NCI-H1436 (cell line): ENCODE measurements around the gene ANKRD44.
"Not testable (repeated sequence)": the region's sequence is repeated elsewhere in the genome, so short reads cannot be mapped to it uniquely, and the experiment has no call there.

ENCODE experiments used
- DNase-seq: peaks from one replicate; lab custom pipeline; 2025; lab: John Stamatoyannopoulos, UW

Gene ANKRD44

DNA sequence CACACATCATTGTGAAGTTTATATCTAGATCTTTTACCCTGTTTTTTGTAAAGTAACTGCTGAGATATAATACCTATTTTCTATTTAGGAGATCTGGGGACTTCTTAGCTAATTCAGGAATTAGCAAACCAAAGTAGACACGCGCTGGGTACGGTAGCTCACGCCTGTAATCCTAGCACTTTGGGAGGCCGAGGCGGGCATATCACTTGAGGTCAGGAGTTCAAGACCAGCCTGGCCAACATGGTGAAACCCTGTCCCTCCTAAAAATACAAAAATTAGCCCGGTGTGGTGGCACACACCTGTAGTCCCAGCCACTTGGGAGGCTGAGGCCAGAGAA lies 23.0 kb downstream of the ANKRD44 start:
- not testable (repeated sequence) for DNase-seq

DNA sequence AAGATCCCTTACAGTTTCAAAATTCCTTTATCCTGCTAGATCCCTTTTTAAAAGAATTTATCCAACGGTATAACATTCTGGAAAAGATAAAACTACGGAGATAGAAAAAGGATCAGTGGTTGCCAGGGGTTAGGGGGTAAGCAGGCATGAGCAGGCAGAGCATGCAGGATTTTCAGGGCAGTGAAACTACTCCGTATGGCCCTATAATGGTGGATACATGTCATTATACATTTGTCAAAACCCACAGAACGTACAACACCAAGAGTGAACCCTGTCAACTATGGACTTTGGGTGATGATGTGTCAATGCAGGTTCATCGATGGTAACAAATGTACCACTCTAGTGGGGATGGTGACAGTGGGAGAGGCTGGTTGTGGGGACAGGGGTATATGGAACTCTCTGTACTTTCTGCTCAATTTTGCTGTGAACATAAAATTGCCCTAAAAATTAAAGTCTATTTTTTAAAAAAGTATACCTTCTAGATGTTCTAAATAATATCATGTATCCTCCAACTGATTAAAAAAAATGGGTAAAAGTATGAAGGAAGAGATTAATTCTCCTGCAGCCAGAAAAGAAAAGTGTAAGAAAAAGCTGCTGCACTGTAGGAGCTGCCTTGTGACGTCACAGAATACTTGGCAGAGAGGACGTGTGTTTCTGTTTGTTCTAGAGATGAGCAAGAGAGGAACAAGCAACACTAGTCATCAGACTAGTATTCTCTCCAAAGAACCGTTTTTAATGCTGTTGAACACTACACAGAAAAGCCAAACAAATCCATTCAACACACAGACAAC lies 23.6 kb downstream of the ANKRD44 start:
- DNase-seq, result no peak

DNA sequence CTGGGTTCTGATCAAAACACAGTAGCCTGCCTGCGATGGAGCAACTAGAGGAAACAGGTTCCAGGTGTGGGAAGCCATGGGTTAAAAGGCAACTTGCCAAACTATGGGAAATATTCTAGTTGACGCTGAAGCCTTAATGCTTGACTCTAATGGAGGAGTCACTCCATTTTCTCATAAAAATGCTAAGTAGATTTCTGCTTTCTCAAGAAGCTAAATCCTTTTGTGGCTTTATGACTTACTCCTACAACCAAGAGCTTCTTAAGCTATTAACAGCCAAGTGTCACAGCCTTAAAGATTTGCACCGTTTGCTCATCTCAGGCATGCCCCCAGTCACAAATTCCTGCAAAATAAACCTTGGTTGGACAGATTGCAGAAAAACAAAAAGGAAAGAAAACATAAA lies 25.2 kb downstream of the ANKRD44 start:
- no peak for DNase-seq

DNA sequence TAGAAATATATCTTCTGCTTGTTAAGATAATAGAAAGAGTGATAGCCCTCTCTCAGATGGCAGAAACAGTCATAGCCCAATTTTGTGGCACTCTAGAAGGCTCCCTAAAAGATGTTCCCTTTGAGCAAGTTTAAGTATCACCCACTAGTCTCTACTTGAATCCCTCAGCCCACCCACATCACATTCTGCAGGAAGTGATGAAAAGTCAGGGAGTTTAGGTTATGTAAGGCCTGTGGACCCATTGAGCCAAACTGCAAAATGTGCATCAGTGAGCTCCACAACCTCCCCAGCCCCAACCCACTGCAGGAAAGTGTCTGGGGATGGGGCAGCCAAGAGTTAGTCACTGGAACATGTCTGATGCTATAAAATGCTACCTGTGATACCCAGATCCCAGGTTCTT lies 25.6 kb downstream of the ANKRD44 start:
- DNase-seq, result no peak

DNA sequence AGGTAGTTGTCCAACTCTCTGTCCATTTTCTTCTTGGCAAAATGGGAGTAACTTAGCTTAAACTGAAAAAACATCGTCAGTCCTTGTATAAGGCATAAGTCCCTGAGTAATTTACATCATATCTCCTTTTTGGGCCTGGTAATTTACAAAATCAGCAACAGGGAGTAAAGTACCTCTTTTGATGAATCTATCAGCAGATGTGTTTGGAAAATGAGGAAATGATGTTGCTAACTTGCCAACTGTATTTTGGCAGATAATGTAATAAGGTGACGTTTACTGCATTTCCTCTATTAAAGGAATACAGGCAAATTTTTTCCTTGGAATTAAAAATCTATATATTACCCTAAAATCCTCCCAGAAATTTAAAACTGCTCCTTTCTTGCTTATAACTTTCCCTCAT lies 29.2 kb downstream of the ANKRD44 start:
- no peak for DNase-seq

DNA sequence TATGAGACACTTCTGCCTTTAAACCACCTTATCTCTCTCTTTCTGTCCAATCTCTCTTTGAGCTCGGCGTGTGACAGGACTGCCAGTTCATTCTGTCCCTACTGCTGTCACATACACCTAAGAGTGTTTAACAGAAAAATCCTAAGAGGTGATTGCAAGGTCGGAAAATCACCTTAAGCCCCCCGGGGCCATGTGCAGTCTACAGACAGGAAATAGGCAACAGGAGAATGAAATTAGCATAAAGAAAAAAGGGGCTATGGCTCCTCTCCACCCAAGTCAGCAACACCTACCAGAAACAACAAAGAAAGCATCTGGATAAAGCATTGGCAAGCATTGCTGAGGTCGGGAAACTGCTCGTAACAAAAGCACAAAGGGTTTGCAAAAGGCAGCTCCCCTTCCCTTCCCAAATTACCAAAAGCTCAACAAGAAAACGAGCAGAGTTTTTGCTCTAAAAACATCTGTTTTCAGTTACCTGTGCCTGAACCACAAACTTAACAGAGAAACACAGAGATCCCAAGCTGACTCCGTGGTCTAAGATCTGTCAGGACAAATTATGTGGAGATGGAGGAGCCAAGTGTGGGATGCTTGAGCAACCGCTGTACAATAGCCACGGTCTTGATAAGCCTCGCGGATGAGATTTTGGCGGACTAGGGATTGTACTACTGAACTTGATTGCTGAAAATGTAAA lies 30.4 kb downstream of the ANKRD44 start:
- DNase-seq, result no peak

DNA sequence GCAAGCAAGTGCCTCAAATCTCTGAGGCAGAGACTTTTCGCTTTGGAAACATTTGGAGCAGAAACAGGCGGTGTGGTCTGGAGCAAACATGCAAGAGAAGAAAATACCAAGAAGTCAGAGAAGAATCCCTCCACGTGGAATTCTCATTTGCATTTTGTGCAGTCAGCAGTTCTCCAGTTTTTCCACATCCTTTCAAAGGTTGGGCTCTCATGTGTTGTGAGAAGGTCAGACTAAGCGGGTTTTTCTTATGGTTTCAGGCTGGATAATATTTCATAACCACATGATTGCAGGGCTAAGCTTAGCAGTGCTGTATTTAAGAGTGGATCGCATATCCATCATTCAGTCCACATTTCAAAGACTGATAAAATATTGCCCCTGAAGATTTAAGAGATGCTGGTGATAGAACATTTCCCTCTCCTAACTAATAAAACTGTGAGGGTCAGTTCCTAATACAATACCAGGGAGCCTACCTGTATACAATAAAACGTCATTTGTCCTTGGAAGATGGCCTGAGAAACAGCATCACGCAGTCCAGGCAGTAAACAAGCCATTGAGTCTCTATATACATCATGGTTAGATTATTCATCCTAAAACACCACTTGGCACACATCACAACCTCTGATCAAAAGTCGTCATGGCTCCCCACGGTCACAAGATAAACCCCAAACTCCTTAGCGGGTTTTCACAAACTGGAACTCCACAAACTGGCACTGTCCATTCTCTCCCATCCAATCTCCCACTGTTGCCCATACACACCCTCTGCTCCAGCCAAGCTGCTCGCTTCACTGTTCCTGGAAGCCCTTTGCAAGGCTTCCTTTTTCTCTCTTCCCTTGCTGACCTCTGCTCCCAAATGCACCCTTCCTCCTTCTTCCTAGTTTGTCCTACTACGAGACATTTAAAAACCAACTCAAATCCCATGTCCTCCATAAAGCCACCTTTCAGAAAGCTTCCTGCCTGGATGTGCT lies 31.5 kb downstream of the ANKRD44 start:
- DNase-seq, result no peak

DNA sequence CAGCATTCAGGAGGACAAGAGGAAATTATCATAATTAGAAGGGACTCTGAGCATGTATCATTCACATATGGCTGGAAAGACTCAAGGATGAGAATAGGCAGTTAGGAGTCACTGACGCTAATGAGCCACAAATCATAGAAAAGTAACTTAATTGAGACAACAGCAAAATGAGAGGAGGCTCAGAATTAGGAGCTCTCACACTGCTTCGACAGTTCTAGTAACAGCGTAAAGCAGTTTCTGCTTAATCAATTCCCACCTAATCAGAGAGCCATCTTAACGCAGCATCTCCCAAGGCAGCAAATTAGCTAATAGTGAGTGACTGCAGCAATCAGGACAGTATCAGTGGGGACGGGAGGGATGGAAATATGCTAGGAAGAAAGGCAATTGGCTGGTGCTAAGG lies 32.8 kb downstream of the ANKRD44 start:
- DNase-seq, result no peak

DNA sequence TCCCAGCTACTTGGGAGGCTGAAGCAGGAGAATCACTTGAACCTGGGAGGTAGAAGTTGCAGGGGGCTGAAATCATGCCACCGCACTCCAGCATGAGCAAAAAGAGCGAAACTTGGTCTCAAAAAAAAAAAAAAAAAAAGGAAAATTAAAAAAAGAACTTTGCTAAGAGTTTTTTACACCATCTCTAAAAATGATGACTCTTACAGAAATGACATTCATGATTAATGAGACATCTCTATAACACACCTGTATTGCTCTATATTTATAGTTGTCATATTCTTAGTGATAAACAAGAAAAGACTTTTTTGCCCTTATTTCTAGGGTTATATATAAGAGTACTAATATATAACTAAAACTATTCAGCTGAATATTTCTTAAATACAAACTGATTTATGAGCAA lies 34.4 kb downstream of the ANKRD44 start:
- DNase-seq, result no peak

DNA sequence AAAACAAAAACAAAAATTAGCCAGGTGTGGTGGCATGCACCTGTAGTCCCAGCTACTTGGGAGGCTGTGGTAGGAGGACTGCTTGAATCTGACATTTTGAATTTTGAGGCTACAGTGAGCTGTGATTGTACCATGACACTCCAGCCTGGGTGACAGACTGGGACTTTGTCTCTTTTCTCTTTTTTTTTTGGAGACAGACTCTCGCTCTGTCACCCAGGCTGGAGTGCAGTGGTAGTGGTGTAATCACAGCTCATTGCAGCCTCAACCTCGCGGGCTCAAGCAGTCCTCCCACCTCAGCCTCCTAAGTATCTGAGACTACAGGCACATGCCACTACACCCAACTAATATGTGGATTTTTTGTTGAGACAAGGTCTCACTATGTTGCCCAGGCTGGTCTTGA lies 35.6 kb downstream of the ANKRD44 start:
- no peak for DNase-seq

DNA sequence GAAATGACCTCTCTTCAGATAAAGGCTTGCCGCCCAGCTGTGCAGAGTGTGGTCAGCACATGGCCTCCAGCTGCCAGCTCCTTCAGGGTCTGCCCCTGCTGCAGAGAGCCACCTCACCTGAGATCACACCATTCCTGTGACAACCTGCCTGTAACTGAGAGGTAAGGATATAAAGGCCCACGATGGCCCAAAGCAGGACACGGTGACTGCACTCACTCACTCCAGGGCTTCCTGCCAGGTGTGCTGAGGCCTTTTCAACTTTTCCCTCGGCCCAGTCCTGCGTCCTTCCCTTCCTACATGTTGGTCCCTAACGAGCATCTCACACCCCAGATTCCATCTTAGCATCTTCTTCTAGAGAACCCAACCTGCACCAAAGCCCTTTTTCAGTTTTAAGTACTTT lies 36.2 kb downstream of the ANKRD44 start:
- DNase-seq, result no peak

DNA sequence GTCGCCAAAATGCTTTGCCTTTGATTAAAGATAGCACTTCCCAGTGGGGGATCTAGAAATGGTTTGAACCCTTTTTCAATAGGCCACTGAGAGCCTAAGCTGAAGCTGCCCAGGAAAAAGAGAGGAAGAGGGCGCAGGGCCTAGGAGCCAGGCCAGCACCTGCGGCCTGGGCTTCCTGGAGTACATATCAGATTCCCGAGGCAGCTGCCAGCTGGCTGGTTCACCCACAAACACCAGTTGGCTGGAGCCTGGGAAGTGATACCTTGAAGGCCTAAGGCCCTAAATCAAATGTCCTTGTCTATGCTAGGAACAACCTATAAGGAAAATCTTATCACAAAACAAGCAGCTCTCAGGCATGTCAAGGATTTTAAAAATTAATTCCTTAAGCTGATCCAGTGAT lies 37.1 kb downstream of the ANKRD44 start:
- DNase-seq, result no peak

DNA sequence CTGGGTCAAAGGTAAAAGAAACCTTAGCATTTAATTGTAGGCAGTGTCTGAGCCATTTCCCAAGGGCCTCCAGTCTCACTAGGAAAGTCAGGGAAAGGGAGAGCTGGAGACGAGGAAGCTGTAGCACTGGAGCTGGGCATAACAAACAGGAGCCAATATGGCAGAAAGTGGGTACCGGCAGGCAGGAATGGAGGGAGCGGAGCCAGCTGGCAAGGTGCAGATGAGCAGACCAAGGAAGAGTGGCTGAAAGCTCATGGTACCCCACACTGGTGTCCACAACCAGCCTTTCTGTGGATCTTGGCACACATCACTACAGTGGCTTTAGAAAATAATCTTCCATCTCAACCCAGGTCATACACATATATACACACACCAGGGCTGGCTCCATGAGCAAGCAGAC lies 40.0 kb downstream of the ANKRD44 start:
- DNase-seq, result no peak

DNA sequence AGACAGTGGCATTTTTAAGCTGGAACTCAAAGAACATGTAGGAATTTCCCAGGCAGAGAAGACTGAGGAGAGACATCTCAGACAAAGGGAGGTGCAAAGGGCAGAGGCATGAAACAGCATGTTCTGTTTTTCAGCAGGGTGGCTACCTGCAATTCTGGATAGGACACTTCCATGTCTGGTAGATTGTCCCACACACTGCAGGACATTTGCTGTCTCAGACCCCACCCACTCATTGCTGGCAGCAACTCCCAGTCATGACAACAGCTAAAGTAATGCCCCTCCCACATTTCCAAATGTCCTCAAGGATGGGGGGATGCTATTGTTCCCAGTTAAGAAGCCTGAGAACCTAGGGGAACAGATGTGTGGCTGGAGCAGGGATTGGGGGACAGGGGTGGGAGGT lies 40.8 kb downstream of the ANKRD44 start:
- DNase-seq, result no peak

DNA sequence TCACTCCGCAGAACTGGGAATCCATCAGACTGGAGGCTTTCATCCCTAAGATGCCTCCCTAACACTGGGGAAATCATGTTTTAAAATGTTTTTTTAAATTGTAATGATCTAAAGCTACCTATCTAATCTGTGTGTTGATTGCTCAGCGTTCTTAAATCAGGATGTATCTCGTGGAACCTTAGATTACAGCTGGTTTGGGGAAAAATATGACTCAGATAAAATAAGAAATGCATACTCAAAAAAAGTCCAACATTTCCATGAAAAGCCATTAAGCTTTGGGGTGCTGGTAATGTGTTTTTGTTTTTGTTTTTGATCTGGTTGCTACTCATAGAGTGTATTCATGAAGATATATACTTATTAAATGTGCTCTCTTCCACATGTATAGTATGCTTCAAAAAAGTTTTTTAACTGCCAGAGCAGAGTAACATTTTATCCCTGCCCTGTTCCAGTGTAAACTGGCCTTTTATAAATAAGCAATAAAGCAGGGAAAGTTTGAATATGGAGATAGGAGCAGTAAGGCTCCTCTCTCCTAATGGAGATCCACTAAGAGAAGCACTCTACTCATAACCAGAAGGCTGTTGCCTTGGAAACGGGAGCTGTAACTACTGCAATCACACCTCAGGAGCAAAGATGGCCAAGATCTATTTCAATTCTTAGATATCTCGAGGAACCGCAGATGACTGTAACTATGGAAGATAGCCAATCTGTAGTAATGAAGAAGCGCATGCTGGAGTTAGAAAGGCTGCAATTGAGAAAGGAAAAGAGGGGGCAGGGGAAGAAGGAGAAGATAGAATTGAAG lies 41.6 kb downstream of the ANKRD44 start:
- DNase-seq, result peak; percentile 13

DNA sequence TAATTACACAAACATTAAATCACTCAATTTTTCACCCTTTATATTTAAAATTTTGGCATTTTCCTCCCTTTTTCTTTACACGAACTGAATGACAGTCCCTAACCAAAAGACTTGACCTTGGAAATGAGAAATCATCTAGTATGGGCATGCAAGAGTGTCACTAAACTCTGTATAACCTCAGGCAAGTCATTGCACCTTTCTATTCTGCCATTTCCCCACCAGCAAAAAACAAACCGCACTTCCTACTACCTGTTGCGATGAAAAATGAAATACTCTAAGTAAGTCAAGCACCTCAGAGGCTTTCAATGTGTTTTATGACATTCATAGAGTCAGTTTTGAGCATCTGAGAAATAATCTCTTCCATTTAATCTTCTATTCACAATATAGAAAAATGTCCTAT lies 44.1 kb downstream of the ANKRD44 start:
- no peak for DNase-seq

DNA sequence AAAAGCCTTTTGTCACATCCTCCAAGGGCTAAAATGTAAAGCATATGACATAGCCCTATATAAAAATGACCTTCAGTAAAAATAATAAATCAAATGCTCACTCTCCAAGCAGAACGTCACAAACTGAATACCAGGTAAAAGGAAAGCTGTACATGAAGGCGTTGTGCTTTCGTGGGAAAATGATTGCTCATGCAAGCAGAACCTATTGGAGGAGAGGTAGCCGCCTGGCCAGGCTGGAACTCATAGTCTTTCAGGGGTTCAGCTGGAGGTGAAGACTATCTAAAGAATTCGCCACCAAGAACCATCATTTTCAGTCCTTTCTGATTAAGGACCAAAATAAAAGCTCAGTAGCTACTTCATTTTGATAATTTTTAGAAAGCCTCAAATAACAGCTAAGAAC lies 44.7 kb downstream of the ANKRD44 start:
- DNase-seq, result no peak

DNA sequence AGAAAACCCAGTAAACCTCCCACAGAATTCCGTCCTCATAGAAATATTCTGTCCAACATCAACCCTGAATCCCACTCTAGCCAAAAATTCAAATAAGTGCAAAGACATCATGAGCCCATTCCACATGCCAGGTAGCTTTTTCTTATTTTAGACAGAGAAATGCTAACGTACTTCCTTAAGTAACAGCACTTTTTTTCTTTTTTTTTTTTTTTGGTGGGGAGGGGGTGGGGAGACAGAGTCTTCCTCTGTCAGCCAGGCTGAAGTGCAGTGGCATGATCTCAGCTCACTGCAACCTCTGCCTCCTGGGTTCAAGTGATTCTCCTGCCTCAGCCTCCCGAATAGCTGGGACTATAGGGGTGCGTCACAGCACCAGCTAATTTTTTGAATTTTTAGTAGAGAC lies 45.5 kb downstream of the ANKRD44 start:
- DNase-seq, result no peak

DNA sequence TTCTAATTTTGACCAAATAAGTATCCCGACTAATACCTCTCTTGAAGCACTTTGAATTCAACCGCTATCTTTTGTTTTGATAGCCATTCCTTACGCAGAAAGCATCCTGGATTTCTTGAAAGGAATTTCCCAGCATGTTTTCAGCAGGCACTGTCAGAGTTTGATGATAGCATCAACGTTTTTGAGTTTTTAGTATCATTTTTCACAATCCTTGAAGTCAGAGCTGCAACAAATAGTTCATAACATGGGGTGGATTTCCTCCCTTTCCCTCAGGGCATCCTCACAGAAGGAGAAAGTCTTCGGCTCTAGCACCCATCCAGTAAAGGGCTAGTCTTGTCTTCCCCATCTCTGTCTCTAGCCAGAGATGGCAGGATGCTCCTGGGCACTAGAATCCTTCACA lies 46.2 kb downstream of the ANKRD44 start:
- no peak for DNase-seq

DNA sequence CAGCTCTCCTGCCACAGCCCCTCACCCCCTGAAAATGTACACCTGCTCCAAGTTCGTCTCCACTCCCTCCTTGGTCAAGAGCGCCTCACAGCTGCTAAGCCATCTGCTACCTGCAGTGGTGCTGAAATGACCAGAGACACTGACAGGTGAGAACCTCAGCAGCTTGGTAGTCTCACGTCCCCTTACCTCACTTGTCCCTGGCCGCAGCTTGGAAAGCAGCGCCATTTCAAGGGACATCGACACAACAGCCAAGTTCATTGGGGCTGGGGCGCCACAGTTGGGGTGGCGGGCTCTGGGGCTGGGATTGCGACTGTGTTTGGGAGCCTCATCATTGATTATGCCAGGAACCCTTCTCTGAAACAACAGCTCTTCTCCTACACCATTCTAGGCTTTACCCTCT lies 47.5 kb downstream of the ANKRD44 start:
- DNase-seq, result no peak

DNA sequence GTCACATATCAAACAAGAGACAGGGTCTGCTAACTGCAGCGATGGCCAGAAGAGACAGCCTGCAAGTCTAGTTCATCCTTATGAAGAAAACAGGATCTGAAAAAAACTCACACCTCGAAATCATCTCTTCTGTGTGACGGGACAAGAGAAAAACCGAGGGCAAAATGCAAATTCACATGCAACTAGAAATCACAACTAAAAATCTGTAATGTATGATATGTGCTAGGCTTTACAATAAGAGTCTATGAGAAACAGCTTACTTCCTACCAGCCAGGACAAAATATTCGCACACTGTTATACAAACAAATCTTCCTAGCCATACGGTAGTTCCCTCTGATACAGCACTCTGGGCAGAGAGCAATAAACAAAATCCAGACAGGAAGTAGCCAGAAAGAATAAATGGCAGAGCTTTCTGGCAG lies 48.8 kb downstream of the ANKRD44 start:
- no peak for DNase-seq

DNA sequence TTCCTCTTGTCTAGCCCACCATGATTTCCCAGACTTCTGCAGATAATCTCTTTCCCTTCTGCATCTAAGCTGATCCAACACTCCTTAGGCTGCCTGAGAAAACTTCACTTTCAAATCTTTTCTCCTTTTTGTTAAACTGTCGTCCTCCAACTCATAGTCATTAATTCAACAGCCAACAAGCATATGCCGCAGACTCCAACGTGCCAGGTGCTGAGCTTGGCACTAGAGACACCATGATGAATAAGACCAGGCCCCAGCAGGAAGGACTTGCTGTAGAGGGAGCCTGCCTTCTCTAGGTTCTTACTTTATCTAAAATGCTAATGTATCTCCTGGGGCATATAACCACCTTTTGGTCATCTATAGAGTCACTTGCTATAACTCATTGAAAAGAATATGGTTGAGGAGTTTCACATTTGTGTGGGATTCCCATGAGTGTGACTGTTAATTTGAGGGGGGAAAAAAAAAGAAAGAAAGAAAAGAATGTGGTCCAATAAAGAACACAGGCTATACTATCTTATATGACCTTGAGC lies 51.0 kb downstream of the ANKRD44 start:
- DNase-seq, result no peak
